Stimulated activated CD8-positive, alpha-beta memory T cell treated with anti-CD3 and anti-CD28 coated beads, Interleukin-15, amount 100 ng/mL, for 1 hour (primary cell): ENCODE measurements around the gene UBE2S.

Experiments
- DNase-seq: peaks from one replicate; pipeline ENCODE4 v3.0.0-alpha.2; 2020; ENCODE audit warnings: low read depth

Gene UBE2S

GRCh38 chr19:55362174-55362989, 45.2 kb downstream of the UBE2S start:
- no peak for DNase-seq

GRCh38 chr19:55360902-55361301, 46.7 kb downstream of the UBE2S start:
- DNase-seq, result no peak

- no peak for DNase-seq
These were observed 48.4 kb downstream of the UBE2S start for GRCh38 chr19:55358943-55359908.

- no peak for DNase-seq
These were observed 49.1 kb downstream of the UBE2S start for GRCh38 chr19:55358493-55358892.

GRCh38 chr19:55355213-55355821, 52.3 kb downstream of the UBE2S start:
- DNase-seq, result no peak

GRCh38 chr19:55354698-55355212, 52.8 kb downstream of the UBE2S start, which contains the start of gene COX6B2:
TSS of gene COX6B2 (minus strand) at chr19:55354719. CDS start at chr19:55354521, 198 bp downstream.
- no peak for DNase-seq

GRCh38 chr19:55353803-55354697, 53.5 kb downstream of the UBE2S start:
- peak; percentile 34 for DNase-seq

GRCh38 chr19:55353356-55353802, 54.2 kb downstream of the UBE2S start:
- DNase-seq, result no peak

- no peak for DNase-seq
These were observed 54.9 kb downstream of the UBE2S start for GRCh38 chr19:55352549-55353145.

- no peak for DNase-seq
These were observed 55.5 kb downstream of the UBE2S start for GRCh38 chr19:55352040-55352439.

- DNase-seq, result no peak
These were observed 56.8 kb downstream of the UBE2S start for GRCh38 chr19:55350620-55351315.
